HG03354 (cell line): ENCODE measurements around the gene SUPT16H.

Experiments used
- ATAC-seq: cut with Tn5 transposase; IDR thresholded peaks from one replicate; pipeline ENCODE4 v1.9.1; 2021; ENCODE audit warnings: mild to moderate bottlenecking; ENCODE audit not compliant: unreplicated experiment, poor library complexity, severe bottlenecking

The SUPT16H gene

GRCh38 chr14:21369949-21370679 lies 13.7 kb downstream of the SUPT16H start:
- ATAC-seq, result no peak

- ATAC-seq, result no peak
These were observed 16.2 kb downstream of the SUPT16H start for GRCh38 chr14:21367582-21368144.

- ATAC-seq, result no peak
These were observed 27.3 kb downstream of the SUPT16H start for GRCh38 chr14:21356511-21356910.

- ATAC-seq, result peak; percentile 85
These were observed 31.2 kb downstream of the SUPT16H start for GRCh38 chr14:21352587-21352986.

GRCh38 chr14:21350539-21350938 lies 33.3 kb downstream of the SUPT16H start:
- no peak for ATAC-seq

- ATAC-seq, result no peak
These were observed 36.6 kb downstream of the SUPT16H start for GRCh38 chr14:21347201-21347600.

GRCh38 chr14:21346532-21347135 lies 37.2 kb downstream of the SUPT16H start:
- ATAC-seq, result no peak

GRCh38 chr14:21343035-21343794 lies 40.6 kb downstream of the SUPT16H start:
- ATAC-seq, result no peak

- ATAC-seq, result no peak
These were observed 49.5 kb downstream of the SUPT16H start for GRCh38 chr14:21334202-21334906.

GRCh38 chr14:21332950-21333349 lies 50.9 kb downstream of the SUPT16H start:
- no peak for ATAC-seq

GRCh38 chr14:21326972-21327371 lies 56.8 kb downstream of the SUPT16H start:
- ATAC-seq, result no peak

GRCh38 chr14:21322716-21323115 lies 61.1 kb downstream of the SUPT16H start:
- ATAC-seq, result no peak

GRCh38 chr14:21320913-21321312 lies 62.9 kb downstream of the SUPT16H start:
- ATAC-seq, result no peak

- ATAC-seq, result no peak
These were observed 66.4 kb downstream of the SUPT16H start for GRCh38 chr14:21317398-21317797.

- ATAC-seq, result no peak
These were observed 70.3 kb downstream of the SUPT16H start for GRCh38 chr14:21313512-21313911.

GRCh38 chr14:21311614-21312013 lies 72.2 kb downstream of the SUPT16H start:
- no peak for ATAC-seq

GRCh38 chr14:21309956-21310355 lies 73.9 kb downstream of the SUPT16H start:
- no peak for ATAC-seq

- ATAC-seq, result no peak
These were observed 74.6 kb downstream of the SUPT16H start for GRCh38 chr14:21309238-21309636.

- peak; percentile 88 for ATAC-seq
These were observed 75.2 kb downstream of the SUPT16H start for GRCh38 chr14:21308479-21309237.
